Measurements from ENCODE around the gene CTSZ.

DNA sequence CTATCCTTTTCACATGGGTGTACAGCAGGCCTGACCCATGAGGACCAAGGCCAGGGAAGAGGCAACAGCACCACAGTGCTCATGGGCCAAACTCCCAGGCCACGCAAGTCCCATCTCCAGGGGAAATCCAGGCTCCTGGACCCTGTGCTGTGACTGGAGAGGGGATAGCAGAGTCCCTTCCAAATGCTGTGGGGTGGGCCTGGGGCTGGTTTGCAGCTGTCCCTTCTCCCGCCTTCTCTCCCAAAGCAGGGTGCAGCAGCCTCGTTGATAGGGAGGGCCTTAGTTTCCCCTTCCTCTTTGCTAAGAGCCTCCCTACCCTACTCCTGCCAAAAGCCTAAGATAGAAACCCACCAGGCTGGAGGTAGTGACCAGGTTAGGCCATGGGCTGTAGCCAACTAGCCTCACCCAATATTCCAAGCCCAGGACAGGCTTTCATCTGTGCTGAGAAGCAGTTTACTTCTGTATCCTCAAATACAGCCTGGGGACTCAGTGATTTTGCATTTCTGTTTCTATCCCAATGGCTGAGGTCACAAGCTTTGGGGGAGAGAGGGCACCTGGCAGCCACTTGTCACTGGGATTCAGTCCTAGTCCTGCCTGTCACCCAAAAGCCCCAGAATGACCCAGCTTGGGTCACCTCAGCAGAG lies 1.4 kb downstream of the CTSZ start:
- TF ChIP-seq, protein P1, sequence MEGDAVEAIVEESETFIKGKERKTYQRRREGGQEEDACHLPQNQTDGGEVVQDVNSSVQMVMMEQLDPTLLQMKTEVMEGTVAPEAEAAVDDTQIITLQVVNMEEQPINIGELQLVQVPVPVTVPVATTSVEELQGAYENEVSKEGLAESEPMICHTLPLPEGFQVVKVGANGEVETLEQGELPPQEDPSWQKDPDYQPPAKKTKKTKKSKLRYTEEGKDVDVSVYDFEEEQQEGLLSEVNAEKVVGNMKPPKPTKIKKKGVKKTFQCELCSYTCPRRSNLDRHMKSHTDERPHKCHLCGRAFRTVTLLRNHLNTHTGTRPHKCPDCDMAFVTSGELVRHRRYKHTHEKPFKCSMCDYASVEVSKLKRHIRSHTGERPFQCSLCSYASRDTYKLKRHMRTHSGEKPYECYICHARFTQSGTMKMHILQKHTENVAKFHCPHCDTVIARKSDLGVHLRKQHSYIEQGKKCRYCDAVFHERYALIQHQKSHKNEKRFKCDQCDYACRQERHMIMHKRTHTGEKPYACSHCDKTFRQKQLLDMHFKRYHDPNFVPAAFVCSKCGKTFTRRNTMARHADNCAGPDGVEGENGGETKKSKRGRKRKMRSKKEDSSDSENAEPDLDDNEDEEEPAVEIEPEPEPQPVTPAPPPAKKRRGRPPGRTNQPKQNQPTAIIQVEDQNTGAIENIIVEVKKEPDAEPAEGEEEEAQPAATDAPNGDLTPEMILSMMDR (IDR thresholded peaks at IDR 0.05 in 4 of 5, conservative IDR thresholded peaks at IDR 0.05 in 1 of 5) = no peak
- no peak for TF ChIP-seq POLR2A (IDR thresholded peaks at IDR 0.05)

All from gastrocnemius medialis (tissue), 4 donors.